ENCODE results near the gene DLGAP1. TPM values are rescaled to one million over a fixed set of nuclear protein-coding genes. Genes with fewer than 3 reads are reported as not detected.

The DLGAP1 gene
- total and polyA plus RNA-seq, 2 experiments from 2014 or later: 3.1 to 6.5 TPM

DNA sequence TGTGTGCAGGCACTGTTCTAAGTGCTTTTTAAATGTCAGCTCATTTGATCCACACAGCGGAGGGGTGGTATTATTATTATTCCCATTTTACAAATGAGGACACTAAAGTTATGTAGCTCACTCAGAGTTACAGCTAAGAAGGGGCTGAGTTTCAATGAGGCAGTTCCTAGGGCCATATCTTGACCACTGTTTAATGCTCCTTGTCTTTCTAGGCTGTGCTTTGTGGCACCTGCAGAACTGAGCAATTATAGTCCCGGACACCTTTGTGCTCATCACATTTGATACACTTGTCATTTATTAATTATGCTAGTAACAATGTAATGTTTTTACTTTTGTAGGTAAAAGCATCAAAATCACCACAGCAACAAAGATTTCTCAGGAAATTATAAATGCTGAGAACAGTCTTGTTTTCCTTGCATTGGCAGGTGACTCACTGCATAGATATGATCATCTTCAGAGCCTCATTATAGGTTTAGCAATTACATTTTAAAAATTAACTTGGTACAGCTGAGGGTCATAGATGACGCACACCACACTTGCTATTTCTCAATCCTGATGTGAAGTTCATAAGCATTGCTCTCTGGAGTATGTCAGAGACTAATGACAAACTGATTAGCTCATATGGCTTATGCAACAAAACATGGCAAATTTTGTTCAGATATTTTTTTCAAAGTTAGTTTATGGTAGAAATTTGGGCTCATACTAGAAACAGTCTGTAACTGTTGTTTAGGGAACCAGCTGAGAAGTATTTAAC lies 638.3 kb downstream of the DLGAP1 start:
- 67% methylated on average over 3 of the region's 3 CpGs for WGBS (ENCODE audit: low lambda C conversion rate, missing lambda C conversion rate)
- Histone ChIP-seq H3K27ac (peak overlapping the region; percentile 84), H3K4me3 (no peak overlapping the region), H3K27me3 (no peaks in the 10 kb centered on the region), H2AFZ (no peak overlapping the region), H3K9me3 (ENCODE audit: low read depth) (no peaks in the 10 kb centered on the region), H3K36me3 (replicated peaks; ENCODE audit: insufficient read depth, low read depth) (no peaks in the 10 kb centered on the region), H4K20me1 (ENCODE audit: insufficient read depth, poor library complexity, severe bottlenecking) (no peaks in the 10 kb centered on the region), H3K4me1 (ENCODE audit: insufficient read depth) (peaks cover 14% of the 10 kb centered on the region), H3K9me2 (replicated peaks; ENCODE audit: insufficient read depth) (no peaks in the 10 kb centered on the region), H3K4me2 (peak overlapping the region; percentile 27), H3K79me2 (no peaks in the 10 kb centered on the region)
- TF ChIP-seq EZH2phosphoT487 (IDR thresholded peaks at IDR 0.05; ENCODE audit: low read depth, severe bottlenecking, unreplicated experiment) (no peak), EZH2 (IDR thresholded peaks at IDR 0.05; ENCODE audit: borderline replicate concordance) (no peak)
- TF ChIP-seq, protein P1, sequence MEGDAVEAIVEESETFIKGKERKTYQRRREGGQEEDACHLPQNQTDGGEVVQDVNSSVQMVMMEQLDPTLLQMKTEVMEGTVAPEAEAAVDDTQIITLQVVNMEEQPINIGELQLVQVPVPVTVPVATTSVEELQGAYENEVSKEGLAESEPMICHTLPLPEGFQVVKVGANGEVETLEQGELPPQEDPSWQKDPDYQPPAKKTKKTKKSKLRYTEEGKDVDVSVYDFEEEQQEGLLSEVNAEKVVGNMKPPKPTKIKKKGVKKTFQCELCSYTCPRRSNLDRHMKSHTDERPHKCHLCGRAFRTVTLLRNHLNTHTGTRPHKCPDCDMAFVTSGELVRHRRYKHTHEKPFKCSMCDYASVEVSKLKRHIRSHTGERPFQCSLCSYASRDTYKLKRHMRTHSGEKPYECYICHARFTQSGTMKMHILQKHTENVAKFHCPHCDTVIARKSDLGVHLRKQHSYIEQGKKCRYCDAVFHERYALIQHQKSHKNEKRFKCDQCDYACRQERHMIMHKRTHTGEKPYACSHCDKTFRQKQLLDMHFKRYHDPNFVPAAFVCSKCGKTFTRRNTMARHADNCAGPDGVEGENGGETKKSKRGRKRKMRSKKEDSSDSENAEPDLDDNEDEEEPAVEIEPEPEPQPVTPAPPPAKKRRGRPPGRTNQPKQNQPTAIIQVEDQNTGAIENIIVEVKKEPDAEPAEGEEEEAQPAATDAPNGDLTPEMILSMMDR (IDR thresholded peaks at IDR 0.05; ENCODE audit: poor library complexity): no peak
- DNase-seq (ENCODE audit: low spot score): peak; percentile 65

DNA sequence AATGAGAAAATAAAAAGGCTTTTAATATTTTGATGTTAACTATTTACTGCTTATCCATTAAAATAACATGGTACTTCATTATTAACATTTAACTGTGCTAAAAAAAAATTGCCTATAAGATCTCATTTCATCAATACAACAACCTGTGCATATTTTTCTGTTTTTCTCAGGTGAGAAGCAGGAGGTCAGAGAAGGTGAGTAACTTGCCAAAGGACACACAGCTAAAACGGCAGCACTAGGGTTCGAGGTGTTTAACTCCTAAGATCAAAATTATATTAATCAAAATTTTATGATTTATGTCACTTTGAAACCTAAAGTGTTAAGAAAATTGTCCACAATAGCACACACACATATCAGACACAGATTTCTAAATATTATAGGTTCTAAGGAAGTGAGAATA lies 639.1 kb downstream of the DLGAP1 start:
- no peak overlapping the region for H3K4me2 ChIP-seq
- peak overlapping the region; percentile 84 for H3K27ac ChIP-seq
- H3K4me1 ChIP-seq (ENCODE audit: insufficient read depth): peaks cover 14% of the 10 kb centered on the region

DNA sequence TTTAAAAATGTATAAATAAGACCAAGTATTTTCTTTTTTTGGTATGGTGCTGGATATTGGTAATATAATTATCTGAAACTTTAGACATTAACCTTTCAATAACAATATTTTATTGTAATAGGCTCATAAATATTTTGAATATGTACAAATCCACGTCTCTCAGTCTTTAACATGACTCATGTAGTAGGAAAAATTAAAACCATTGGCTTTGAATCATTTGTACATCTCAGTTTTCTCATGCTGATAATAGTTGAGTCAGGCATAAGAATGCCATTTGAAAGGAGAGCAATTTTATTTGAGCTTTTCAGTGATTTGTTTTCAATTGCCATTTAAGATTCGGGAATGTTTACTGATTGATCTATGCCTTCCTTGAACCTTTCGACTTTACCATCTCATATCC lies 640.3 kb downstream of the DLGAP1 start:
- no peaks in the 10 kb centered on the region for H3K36me3 ChIP-seq (replicated peaks; ENCODE audit: insufficient read depth, low read depth)
- no peaks in the 10 kb centered on the region for H3K79me2 ChIP-seq
- no peaks in the 10 kb centered on the region for H3K9me3 ChIP-seq (ENCODE audit: low read depth)
- no peak overlapping the region for H3K27ac ChIP-seq
- H3K4me1 ChIP-seq (ENCODE audit: insufficient read depth): peaks cover 14% of the 10 kb centered on the region
- no peak overlapping the region for H2AFZ ChIP-seq
- no peak overlapping the region for H3K4me3 ChIP-seq
- DNase-seq (ENCODE audit: low spot score): no peak
- TF ChIP-seq EZH2phosphoT487 (IDR thresholded peaks at IDR 0.05; ENCODE audit: low read depth, severe bottlenecking, unreplicated experiment) (no peak), EZH2 (IDR thresholded peaks at IDR 0.05; ENCODE audit: borderline replicate concordance) (no peak)
- TF ChIP-seq, protein P1 (IDR thresholded peaks at IDR 0.05; ENCODE audit: poor library complexity): no peak
- H3K9me2 ChIP-seq (replicated peaks; ENCODE audit: insufficient read depth): no peaks in the 10 kb centered on the region
- no peak overlapping the region for H3K4me2 ChIP-seq
- no peaks in the 10 kb centered on the region for H4K20me1 ChIP-seq (ENCODE audit: insufficient read depth, poor library complexity, severe bottlenecking)
- H3K27me3 ChIP-seq: no peaks in the 10 kb centered on the region
- 96% methylated on average over 3 of the region's 3 CpGs for WGBS (ENCODE audit: low lambda C conversion rate, missing lambda C conversion rate)

More for the DNA sequence above, 639.1 kb downstream of the DLGAP1 start:
- no peaks in the 10 kb centered on the region for H4K20me1 ChIP-seq (ENCODE audit: insufficient read depth, poor library complexity, severe bottlenecking)
- H3K4me3 ChIP-seq: no peak overlapping the region
- 96% methylated on average over 2 of the region's 2 CpGs for WGBS (ENCODE audit: low lambda C conversion rate, missing lambda C conversion rate)
- H3K9me3 ChIP-seq (ENCODE audit: low read depth): no peaks in the 10 kb centered on the region
- DNase-seq (ENCODE audit: low spot score): no peak
- H3K27me3 ChIP-seq: no peaks in the 10 kb centered on the region
- H3K9me2 ChIP-seq (replicated peaks; ENCODE audit: insufficient read depth): no peaks in the 10 kb centered on the region
- no peaks in the 10 kb centered on the region for H3K79me2 ChIP-seq
- no peak for TF ChIP-seq EZH2phosphoT487 (IDR thresholded peaks at IDR 0.05; ENCODE audit: low read depth, severe bottlenecking, unreplicated experiment)
- TF ChIP-seq EZH2 (IDR thresholded peaks at IDR 0.05; ENCODE audit: borderline replicate concordance): no peak
- TF ChIP-seq, protein P1 (IDR thresholded peaks at IDR 0.05; ENCODE audit: poor library complexity): no peak
- no peaks in the 10 kb centered on the region for H3K36me3 ChIP-seq (replicated peaks; ENCODE audit: insufficient read depth, low read depth)
- H2AFZ ChIP-seq: no peak overlapping the region
